Suprapubic skin (tissue), 4 donors: Measurements from ENCODE around the gene C19orf53.

Experiments used
- CTCF ChIP-seq, 2 donors: fragments of 200-600 bp in 1 of 2; fragments of 450-650 bp in 1 of 2; sonication (generic) in 1 of 2; IDR thresholded peaks; one replicate each; pipeline ENCODE4 v1.5.1; 2016 to 2019; ENCODE audit warnings: antibody characterized with exemption in 2 of 2, mild to moderate bottlenecking in 1 of 2, moderate library complexity in 1 of 2
- EP300 ChIP-seq: sonication (generic); formaldehyde crosslinking; IDR thresholded peaks from one replicate; pipeline ENCODE4 v1.6.1; 2017; ENCODE audit warnings: antibody characterized with exemption
- POLR2A ChIP-seq, 2 donors: fragments of 450-650 bp; IDR thresholded peaks; one replicate each; pipeline ENCODE4 v1.6.1; 2017; ENCODE audit warnings: antibody characterized with exemption in 2 of 2, mild to moderate bottlenecking in 2 of 2, moderate library complexity in 2 of 2
- POLR2AphosphoS5 ChIP-seq, 3 donors: sonication (generic); formaldehyde crosslinking; IDR thresholded peaks; one replicate each; pipeline ENCODE4 v1.6.1; 2017; ENCODE audit warnings: antibody characterized with exemption in 3 of 3

GRCh38 chr19:13763265-13763664 lies 11.0 kb upstream of the C19orf53 start:
- TF ChIP-seq POLR2AphosphoS5 (IDR thresholded peaks at IDR 0.05) (no peak), POLR2A (IDR thresholded peaks at IDR 0.05) (no peak), CTCF (IDR thresholded peaks at IDR 0.05) (no peak), EP300 (no peak)
